K562 (cell line): ENCODE measurements around the gene DNAJB14. TPM values are rescaled to one million over a fixed set of nuclear protein-coding genes. Genes with fewer than 3 reads are reported as not detected.

ENCODE experiments used
- CCAR2 ChIP-seq: fragments of 200-400 bp; formaldehyde crosslinking; IDR thresholded peaks from 2 replicates; pipeline ENCODE4 v1.6.1; 2017; ENCODE audit warnings: mild to moderate bottlenecking, low read depth, low read length
- E2F5 ChIP-seq: sonication (generic); formaldehyde crosslinking; IDR thresholded peaks from 2 replicates; pipeline ENCODE4 v1.8.0; 2022; ENCODE audit warnings: mild to moderate bottlenecking, missing genetic modification reagents
- E4F1 ChIP-seq: fragments of 250-450 bp; sonication (Bioruptor Pico); IDR thresholded peaks from 2 replicates; pipeline ENCODE4 v1.5.0; 2021; ENCODE audit warnings: mild to moderate bottlenecking, borderline replicate concordance
- ELF1 ChIP-seq: fragments of 200-800 bp; sonication (Bioruptor generic); IDR thresholded peaks from 2 replicates; pipeline ENCODE4 v1.6.1; 2016; ENCODE audit warnings: missing genetic modification characterization, missing compliant biosample characterization
- ERF ChIP-seq: fragments of 450-650 bp; formaldehyde crosslinking; IDR thresholded peaks from 2 replicates; pipeline ENCODE4 v1.4.0; 2020; ENCODE audit warnings: mild to moderate bottlenecking, mixed read lengths
- HSF4 ChIP-seq: fragments of 250-450 bp; sonication (Bioruptor Pico); IDR thresholded peaks from 2 replicates; pipeline ENCODE4 v2.1.2; 2022; ENCODE audit warnings: mild to moderate bottlenecking, moderate library complexity, borderline replicate concordance
- MEIS2 ChIP-seq: fragments of 450-650 bp; IDR thresholded peaks from 2 replicates; pipeline ENCODE4 v1.6.1; 2014; ENCODE audit warnings: mild to moderate bottlenecking; ENCODE audit not compliant: partially characterized antibody
- POLR3A ChIP-seq: IDR thresholded peaks from 2 replicates; pipeline ENCODE4 v1.6.1; 2011; ENCODE audit warnings: borderline replicate concordance, mild to moderate bottlenecking, moderate library complexity; ENCODE audit not compliant: insufficient read length, insufficient read depth; ENCODE audit errors: extremely low read depth
- RBM15 ChIP-seq: fragments of 200-400 bp; formaldehyde crosslinking; IDR thresholded peaks from 2 replicates; pipeline ENCODE4 v1.6.1; 2018; ENCODE audit warnings: mild to moderate bottlenecking, low read length, moderate library complexity; ENCODE audit not compliant: insufficient read depth
- SREBF2 ChIP-seq: sonication (generic); formaldehyde crosslinking; IDR thresholded peaks from 2 replicates; pipeline ENCODE4 v1.4.0; 2020; ENCODE audit warnings: mild to moderate bottlenecking, missing genetic modification reagents
- TEAD2 ChIP-seq: fragments of 450-650 bp; IDR thresholded peaks from 2 replicates; pipeline ENCODE4 v1.6.1; 2016; ENCODE audit warnings: missing genetic modification characterization, control low read depth, missing compliant biosample characterization
- ZKSCAN1 ChIP-seq: fragments of 150-350 bp; IDR thresholded peaks from 2 replicates; pipeline ENCODE4 v1.6.1; 2016; ENCODE audit warnings: low read depth, low read length
- ZNF282 ChIP-seq: sonication (generic); formaldehyde crosslinking; IDR thresholded peaks from 2 replicates; pipeline ENCODE4 v1.8.1; 2023; ENCODE audit warnings: missing genetic modification reagents
- ZNF407 ChIP-seq: fragments of 450-650 bp; IDR thresholded peaks from 2 replicates; pipeline ENCODE4 v1.6.1; 2016; ENCODE audit warnings: low read depth
- ZNF584 ChIP-seq: fragments of 200-800 bp; sonication (Bioruptor generic); IDR thresholded peaks from 2 replicates; pipeline ENCODE4 v1.6.1; 2016; ENCODE audit warnings: low read depth, mild to moderate bottlenecking, missing genetic modification characterization, missing compliant biosample characterization
- ZNF695 ChIP-seq: fragments of 450-650 bp; formaldehyde crosslinking; IDR thresholded peaks from 2 replicates; pipeline ENCODE4 v1.4.0; 2020; ENCODE audit warnings: mild to moderate bottlenecking, moderate library complexity
- polyA plus RNA-seq, 8 experiments: library from polyadenylated mRNA; depleted of rRNA in 4 of 8; stranded (reverse) in 5 of 8; unstranded in 3 of 8; fragments of >200 nt; fragmentation: Nextera tagmentation in 2 of 8; fragmentation: Illumina TruSeq in 1 of 8; extraction: Ambion mirVana in 2 of 8; extraction: Trizol in 1 of 8; gene quantifications; 2 replicates each; pipeline versions ENCODE4 v1.2.1 to v1.2.3, GENCODE V29; 2011 to 2014; ENCODE audit warnings: inconsistent platforms in 1 of 8, missing spikeins in 1 of 8
- total RNA-seq, 7 experiments: library from RNA; depleted of rRNA in 6 of 7; stranded (reverse); fragments of >200 nt in 6 of 7; fragmentation: Illumina TruSeq in 2 of 7; extraction: Trizol in 2 of 7; gene quantifications; 2 replicates each; pipeline versions ENCODE4 v1.2.1 to v1.2.3, GENCODE V29; 2011 to 2021; ENCODE audit warnings: low replicate concordance in 1 of 7

The DNAJB14 gene
- total and polyA plus RNA-seq, 9 of the 15 experiments (the other 6 are each of a cell fraction or from before 2014, with no cell fraction given), result 5.5 to 28.0 (median 12.7) TPM

GRCh38 chr4:99946356-99947189, at the start of gene DNAJB14 (continued):
- TF ChIP-seq ZNF407 (no peak), TEAD2 (tag) (no peak), RBM15 (no peak), MEIS2 (no peak), HSF4 (CRISPR knock-in tag) (no peak), SREBF2 (CRISPR knock-in tag) (no peak), POLR3A (no peak), ZKSCAN1 (no peak), ZNF282 (peak; percentile 76; the same call in 1 of the 2 replicates), CCAR2 (no peak), E2F5 (peak; percentile 67; the same call in 1 of the 2 replicates), ERF (CRISPR knock-in tag) (peak; percentile 97), E4F1 (0 out of 2 replicates have a peak, but pooled peaks have one; percentile 37), ZNF695 (CRISPR knock-in tag) (peak; percentile 63; the same call in 1 of the 2 replicates), ZNF584 (CRISPR knock-in tag) (no peak), ELF1 (peak; percentile 77)
